Astrocyte of the spinal cord (primary cell): Measurements from ENCODE around the gene C15orf39.

ENCODE experiments used
- DNase-seq: peaks from one replicate; pipeline ENCODE4 v3.0.0; 2011; ENCODE audit warnings: low read depth, low spot score
- H3K4me3 ChIP-seq: 2 replicates; pipeline ENCODE4 v1.5.1; 2011; ENCODE audit warnings: low read depth, mild to moderate bottlenecking, low read length, moderate library complexity
- CTCF ChIP-seq: IDR thresholded peaks from 2 replicates; pipeline ENCODE4 v1.5.1; 2012; ENCODE audit warnings: low read depth, mild to moderate bottlenecking, low read length, inconsistent platforms
- in situ Hi-C: cut with HindIII; loops from 2 replicates; pipeline ENCODE4 v1.10.0; 2017; ENCODE audit warnings: low sequenced_read_pairs

C15orf39 gene

GRCh38 chr15:75206006-75206405 is 4.3 kb downstream of the C15orf39 start:
- TF ChIP-seq CTCF, result no peak
- in situ Hi-C loops, result no loop called here
- no peak overlapping the region for H3K4me3 ChIP-seq
- no peak for DNase-seq

GRCh38 chr15:75206803-75207617 is 5.3 kb downstream of the C15orf39 start:
- no peak for DNase-seq
- no peak overlapping the region for H3K4me3 ChIP-seq
- no peak for TF ChIP-seq CTCF
- in situ Hi-C loops, result no loop called here

- DNase-seq, result no peak
- H3K4me3 ChIP-seq, result no peak overlapping the region
- TF ChIP-seq CTCF, result no peak
- in situ Hi-C loops, result no loop called here
Measured at GRCh38 chr15:75207618-75208500, 6.2 kb downstream of the C15orf39 start.

GRCh38 chr15:75208501-75209288 is 7.0 kb downstream of the C15orf39 start:
- H3K4me3 ChIP-seq, result no peak overlapping the region
- TF ChIP-seq CTCF, result no peak
- DNase-seq, result no peak
- in situ Hi-C loops, result no loop called here

GRCh38 chr15:75209289-75209676 is 7.6 kb downstream of the C15orf39 start:
- DNase-seq, result no peak
- no peak overlapping the region for H3K4me3 ChIP-seq
- in situ Hi-C loops, result no loop called here
- no peak for TF ChIP-seq CTCF

GRCh38 chr15:75210811-75211230 is 9.1 kb downstream of the C15orf39 start:
- H3K4me3 ChIP-seq, result no peak overlapping the region
- TF ChIP-seq CTCF, result no peak
- in situ Hi-C loops, result no loop called here
- no peak for DNase-seq
